CD8-positive, alpha-beta memory T cell (primary cell): ENCODE measurements around the gene NOC2L. TPM values are rescaled to one million over a fixed set of nuclear protein-coding genes. Genes with fewer than 3 reads are reported as not detected.

Source experiments
- CTCF ChIA-PET: fragments of 350-600 bp; sonication (Branson Sonifier 250); formaldehyde crosslinking; loops from one replicate; lab custom pipeline; 2021; ENCODE audit warnings: antibody characterized with exemption; lab: Charles Lee
- POLR2A ChIA-PET: fragments of 350-600 bp; sonication (Branson Sonifier 250); formaldehyde crosslinking; loops from one replicate; lab custom pipeline; 2021; ENCODE audit warnings: antibody characterized with exemption; lab: Charles Lee
- DNase-seq, 5 donors: peaks; one replicate each; pipeline versions ENCODE4 v3.0.0 to v3.0.0-alpha.2; 2020 to 2022; ENCODE audit warnings: mixed read lengths in 1 of 5
- H3K27ac ChIP-seq: one replicate; pipeline ENCODE4 v1.7.0; 2013; ENCODE audit warnings: low read depth, mild to moderate bottlenecking, low read length, moderate library complexity
- H3K27me3 ChIP-seq: 2 replicates; pipeline ENCODE4 v1.7.0; 2013; ENCODE audit warnings: low read length, mild to moderate bottlenecking; ENCODE audit not compliant: insufficient read depth, poor library complexity, severe bottlenecking
- H3K36me3 ChIP-seq: 2 replicates; pipeline ENCODE4 v1.7.0; 2013; ENCODE audit warnings: mild to moderate bottlenecking, low read length, moderate library complexity; ENCODE audit not compliant: insufficient read depth
- H3K4me1 ChIP-seq: 2 replicates; pipeline ENCODE4 v1.7.0; 2013; ENCODE audit warnings: mild to moderate bottlenecking, low read length, moderate library complexity; ENCODE audit not compliant: insufficient read depth
- H3K4me3 ChIP-seq: 2 replicates; pipeline ENCODE4 v1.7.0; 2013; ENCODE audit warnings: mild to moderate bottlenecking, low read length
- H3K9me3 ChIP-seq: 2 replicates; pipeline ENCODE4 v1.7.0; 2013; ENCODE audit warnings: mild to moderate bottlenecking, low read length
- H3K27ac Mint-ChIP-seq, 8 donors: one replicate each; pipeline ENCODE4 v1.8.0; 2020 to 2021; ENCODE audit warnings: mixed read lengths in 8 of 8, mild to moderate bottlenecking in 6 of 8, inconsistent platforms in 3 of 8, moderate library complexity in 3 of 8
- H3K27me3 Mint-ChIP-seq, 2 donors: one replicate each; pipeline ENCODE4 v1.8.0; 2020 to 2021; ENCODE audit warnings: mixed read lengths in 2 of 2, mild to moderate bottlenecking in 1 of 2, moderate library complexity in 1 of 2
- H3K36me3 Mint-ChIP-seq, 3 donors: one replicate each; pipeline ENCODE4 v1.8.0; 2020 to 2021; ENCODE audit warnings: mixed read lengths in 3 of 3, inconsistent platforms in 1 of 3, mild to moderate bottlenecking in 1 of 3
- H3K4me1 Mint-ChIP-seq, 3 donors: one replicate each; pipeline ENCODE4 v1.8.0; 2020 to 2021; ENCODE audit warnings: mixed read lengths in 3 of 3, inconsistent platforms in 1 of 3, mild to moderate bottlenecking in 1 of 3
- H3K4me3 Mint-ChIP-seq, 7 donors: one replicate each; pipeline ENCODE4 v1.8.0; 2020 to 2021; ENCODE audit warnings: mixed read lengths in 7 of 7, mild to moderate bottlenecking in 6 of 7, moderate library complexity in 4 of 7, inconsistent platforms in 2 of 7
- H3K9me3 Mint-ChIP-seq, 5 donors: one replicate each; pipeline ENCODE4 v1.8.0; 2020 to 2022; ENCODE audit warnings: mixed read lengths in 5 of 5, mild to moderate bottlenecking in 3 of 5, moderate library complexity in 2 of 5, inconsistent platforms in 1 of 5
- polyA plus RNA-seq: library from polyadenylated mRNA; unstranded; fragments of 300-500 nt; fragmentation: Illumina TruSeq; gene quantifications from one replicate; pipeline ENCODE4 v1.2.3, GENCODE V29; 2021
- total RNA-seq, 2 experiments: library from RNA; stranded (reverse); gene quantifications; one replicate each; pipeline ENCODE4 v1.2.3, GENCODE V29; 2021

Gene NOC2L
- total and polyA plus RNA-seq, 3 experiments from 2014 or later: 72.3 to 187 (median 175) TPM

DNA sequence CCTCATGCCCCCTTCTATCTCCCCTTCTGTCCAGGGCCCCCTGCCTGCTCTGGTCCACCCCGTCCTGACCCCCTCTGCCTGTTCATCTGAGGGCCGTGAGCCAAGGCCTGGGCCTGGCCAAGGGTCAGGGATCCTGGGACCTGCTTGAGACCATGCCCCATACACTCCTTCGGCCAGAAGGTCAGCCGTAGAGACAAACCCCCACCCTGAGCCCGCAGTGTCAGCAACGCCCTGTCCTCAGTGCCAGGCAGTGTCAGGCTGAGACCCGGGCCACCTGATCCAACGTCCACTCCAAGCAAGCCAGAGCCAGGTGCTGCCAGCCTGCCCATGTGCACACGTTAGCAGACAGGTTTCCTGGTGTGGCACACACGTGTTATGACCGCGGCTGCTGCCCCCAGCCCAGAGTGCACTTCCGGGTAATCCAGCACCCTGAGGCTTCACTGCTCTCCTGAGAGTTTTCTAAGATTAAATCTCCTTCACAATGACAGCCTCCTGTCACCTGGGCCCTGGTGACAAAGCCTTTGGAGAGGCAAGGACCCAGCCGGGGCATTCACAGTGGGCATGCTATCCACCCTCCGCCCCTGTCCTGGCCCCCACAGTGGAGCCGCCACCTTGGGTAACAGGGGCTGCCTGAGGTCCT is 45.4 kb downstream of the NOC2L start:
- peaks cover 6% of the 10 kb centered on the region for H3K27me3 ChIP-seq
- Mint-ChIP-seq H3K4me3 (no peak overlapping the region), H3K9me3 (peaks cover 0 to 5% (median 0%) of the 10 kb centered on the region in 5 donors), H3K4me1 (peaks cover 0 to 4% (median 0%) of the 10 kb centered on the region in 3 donors), H3K36me3 (no peaks in the 10 kb centered on the region), H3K27me3 (peaks cover 9 to 45% of the 10 kb centered on the region in 2 donors), H3K27ac (no peak overlapping the region)
- ChIA-PET POLR2A (no interaction called here), CTCF (no interaction called here)
- no peak overlapping the region for H3K27ac ChIP-seq
- no peaks in the 10 kb centered on the region for H3K4me1 ChIP-seq
- H3K9me3 ChIP-seq: no peaks in the 10 kb centered on the region
- no peak overlapping the region for H3K4me3 ChIP-seq
- no peaks in the 10 kb centered on the region for H3K36me3 ChIP-seq
- DNase-seq: peak in 1 of 5 donors; percentile 43

DNA sequence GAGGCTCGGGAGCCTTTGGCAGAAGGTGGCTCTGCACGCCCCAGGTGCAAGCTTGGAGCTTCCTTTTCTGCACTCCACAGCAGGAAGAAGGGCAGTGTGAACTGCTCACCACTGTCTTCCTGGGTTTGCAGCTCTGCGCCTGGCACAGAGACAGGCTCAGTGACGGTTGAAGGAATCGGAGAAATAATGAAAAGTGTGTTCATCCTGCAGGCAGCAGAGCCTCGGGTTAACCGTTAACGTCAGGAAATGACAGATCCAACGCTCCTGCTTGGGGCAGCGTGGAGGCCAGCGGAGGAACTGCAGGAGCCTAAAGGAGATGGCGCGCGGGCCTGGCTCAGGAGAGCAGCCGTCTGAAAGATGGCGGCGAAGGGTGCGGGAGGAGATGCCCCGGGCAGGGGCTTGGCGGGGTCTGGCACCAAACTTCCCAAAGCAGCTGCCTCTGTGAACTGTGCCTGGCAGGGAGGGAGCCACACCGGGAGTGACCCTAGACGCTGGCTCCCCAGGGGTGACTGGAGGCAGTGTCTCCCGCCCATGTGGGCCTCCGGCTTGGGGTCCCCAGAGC is 46.2 kb downstream of the NOC2L start:
- POLR2A ChIA-PET: no interaction called here
- no peaks in the 10 kb centered on the region for H3K9me3 ChIP-seq
- Mint-ChIP-seq H3K4me3 (no peak overlapping the region), H3K36me3 (no peaks in the 10 kb centered on the region), H3K27me3 (peaks cover 14 to 46% of the 10 kb centered on the region in 2 donors), H3K4me1 (peaks cover 0 to 4% (median 0%) of the 10 kb centered on the region in 3 donors), H3K9me3 (peaks cover 0 to 6% (median 1%) of the 10 kb centered on the region in 5 donors), H3K27ac (no peak overlapping the region)
- no peaks in the 10 kb centered on the region for H3K36me3 ChIP-seq
- no peaks in the 10 kb centered on the region for H3K4me1 ChIP-seq
- CTCF ChIA-PET: no interaction called here
- no peak overlapping the region for H3K27ac ChIP-seq
- no peak overlapping the region for H3K4me3 ChIP-seq
- peaks cover 6% of the 10 kb centered on the region for H3K27me3 ChIP-seq
- peak in 1 of 5 donors; percentile 25 for DNase-seq

GRCh38 chr1:911875-912739 is 46.9 kb downstream of the NOC2L start:
- Histone ChIP-seq H3K4me3 (no peak overlapping the region), H3K4me1 (no peaks in the 10 kb centered on the region), H3K27ac (no peak overlapping the region), H3K27me3 (peaks cover 6% of the 10 kb centered on the region), H3K36me3 (no peaks in the 10 kb centered on the region), H3K9me3 (no peaks in the 10 kb centered on the region)
- H3K4me1 Mint-ChIP-seq: peaks cover 0 to 4% (median 0%) of the 10 kb centered on the region in 3 donors
- H3K36me3 Mint-ChIP-seq: no peaks in the 10 kb centered on the region
- peaks cover 0 to 6% (median 1%) of the 10 kb centered on the region in 5 donors for H3K9me3 Mint-ChIP-seq
- ChIA-PET POLR2A (no interaction called here), CTCF (no interaction called here)
- peak in 1 of 5 donors; percentile 26 for DNase-seq
- H3K27ac Mint-ChIP-seq: no peak overlapping the region
- peaks cover 12 to 43% of the 10 kb centered on the region in 2 donors for H3K27me3 Mint-ChIP-seq
- peak overlapping the region in 1 of 7 donors; percentile 28 for H3K4me3 Mint-ChIP-seq

- peaks cover 6% of the 10 kb centered on the region for H3K27me3 ChIP-seq
- peak overlapping the region in 1 of 8 donors; percentile 21 for H3K27ac Mint-ChIP-seq
- H3K4me3 ChIP-seq: no peak overlapping the region
- no peak overlapping the region for H3K4me3 Mint-ChIP-seq
- H3K36me3 ChIP-seq: no peaks in the 10 kb centered on the region
- CTCF ChIA-PET: no interaction called here
- POLR2A ChIA-PET: no interaction called here
- H3K27me3 Mint-ChIP-seq: peaks cover 17 to 42% of the 10 kb centered on the region in 2 donors
- DNase-seq: peak in 1 of 5 donors; percentile 34
- H3K27ac ChIP-seq: no peak overlapping the region
- peaks cover 0 to 4% (median 2%) of the 10 kb centered on the region in 3 donors for H3K4me1 Mint-ChIP-seq
- H3K36me3 Mint-ChIP-seq: no peaks in the 10 kb centered on the region
- no peaks in the 10 kb centered on the region for H3K9me3 ChIP-seq
- no peaks in the 10 kb centered on the region for H3K4me1 ChIP-seq
- H3K9me3 Mint-ChIP-seq: peaks cover 0 to 6% (median 1%) of the 10 kb centered on the region in 5 donors
Observed at GRCh38 chr1:910881-911721, 48.0 kb downstream of the NOC2L start.

- Histone ChIP-seq H3K27me3 (peaks cover 10% of the 10 kb centered on the region), H3K36me3 (no peaks in the 10 kb centered on the region), H3K4me1 (no peaks in the 10 kb centered on the region), H3K27ac (no peak overlapping the region), H3K9me3 (no peaks in the 10 kb centered on the region), H3K4me3 (no peak overlapping the region)
- CTCF ChIA-PET: no interaction called here
- Mint-ChIP-seq H3K27me3 (peaks cover 21 to 45% of the 10 kb centered on the region in 2 donors), H3K36me3 (no peaks in the 10 kb centered on the region), H3K4me3 (no peak overlapping the region), H3K27ac (no peak overlapping the region), H3K4me1 (peaks cover 1 to 6% (median 4%) of the 10 kb centered on the region in 3 donors), H3K9me3 (peaks cover 0 to 6% (median 1%) of the 10 kb centered on the region in 5 donors)
- peak in 1 of 5 donors; percentile 51 for DNase-seq
- POLR2A ChIA-PET: no interaction called here
Observed at GRCh38 chr1:910311-910880, 48.7 kb downstream of the NOC2L start.

- H3K36me3 ChIP-seq: no peaks in the 10 kb centered on the region
- no peaks in the 10 kb centered on the region for H3K9me3 ChIP-seq
- H3K27me3 ChIP-seq: peaks cover 13% of the 10 kb centered on the region
- DNase-seq: peak in 1 of 5 donors; percentile 30
- H3K27me3 Mint-ChIP-seq: peaks cover 23 to 50% of the 10 kb centered on the region in 2 donors
- no peak overlapping the region for H3K4me3 ChIP-seq
- ChIA-PET POLR2A (no interaction called here), CTCF (no interaction called here)
- H3K27ac ChIP-seq: no peak overlapping the region
- peaks cover 0 to 5% (median 1%) of the 10 kb centered on the region in 5 donors for H3K9me3 Mint-ChIP-seq
- no peaks in the 10 kb centered on the region for H3K4me1 ChIP-seq
- H3K27ac Mint-ChIP-seq: no peak overlapping the region
- H3K4me3 Mint-ChIP-seq: no peak overlapping the region
- H3K4me1 Mint-ChIP-seq: peaks cover 5 to 12% (median 8%) of the 10 kb centered on the region in 3 donors
- H3K36me3 Mint-ChIP-seq: no peaks in the 10 kb centered on the region
Observed at GRCh38 chr1:909861-910310, 49.2 kb downstream of the NOC2L start.

GRCh38 chr1:908661-909060 is 50.4 kb downstream of the NOC2L start:
- H3K4me3 Mint-ChIP-seq: no peak overlapping the region
- ChIA-PET CTCF (no interaction called here), POLR2A (no interaction called here)
- H3K9me3 ChIP-seq: no peaks in the 10 kb centered on the region
- H3K27ac ChIP-seq: no peak overlapping the region
- no peaks in the 10 kb centered on the region for H3K36me3 ChIP-seq
- peaks cover 23 to 50% of the 10 kb centered on the region in 2 donors for H3K27me3 Mint-ChIP-seq
- no peaks in the 10 kb centered on the region for H3K4me1 ChIP-seq
- peaks cover 0 to 5% (median 1%) of the 10 kb centered on the region in 5 donors for H3K9me3 Mint-ChIP-seq
- no peaks in the 10 kb centered on the region for H3K36me3 Mint-ChIP-seq
- H3K27ac Mint-ChIP-seq: no peak overlapping the region
- peaks cover 13% of the 10 kb centered on the region for H3K27me3 ChIP-seq
- H3K4me3 ChIP-seq: no peak overlapping the region
- H3K4me1 Mint-ChIP-seq: peaks cover 5 to 17% (median 9%) of the 10 kb centered on the region in 3 donors
- peak in 1 of 5 donors; percentile 40 for DNase-seq
